HG03103 (cell line): Measurements from ENCODE around the gene IQSEC3.
"Not testable (repeated sequence)": the region's sequence is repeated elsewhere in the genome, so short reads cannot be mapped to it uniquely, and the experiment has no call there.

Source experiments
- ATAC-seq: cut with Tn5 transposase; IDR thresholded peaks from one replicate; pipeline ENCODE4 v1.9.1; 2021; ENCODE audit warnings: low read depth; ENCODE audit not compliant: unreplicated experiment

Gene IQSEC3

GRCh38 chr12:51962-52361 is 14.6 kb upstream of the IQSEC3 start:
- ATAC-seq, result not testable (repeated sequence)

GRCh38 chr12:52902-53734 is 13.4 kb upstream of the IQSEC3 start:
- ATAC-seq, result not testable (repeated sequence)

- ATAC-seq, result no peak
Observed at GRCh38 chr12:53735-54730, 12.5 kb upstream of the IQSEC3 start.

GRCh38 chr12:54750-55535 is 11.6 kb upstream of the IQSEC3 start:
- no peak for ATAC-seq

- no peak for ATAC-seq
Observed at GRCh38 chr12:56683-57346, 9.8 kb upstream of the IQSEC3 start.

- no peak for ATAC-seq
Observed at GRCh38 chr12:57539-57938, 9.0 kb upstream of the IQSEC3 start.

- ATAC-seq, result no peak
Observed at GRCh38 chr12:58832-59231, 7.7 kb upstream of the IQSEC3 start.

GRCh38 chr12:61845-62244 is 4.7 kb upstream of the IQSEC3 start:
- not testable (repeated sequence) for ATAC-seq

- not testable (repeated sequence) for ATAC-seq
Observed at GRCh38 chr12:65491-66063, 990 bp upstream of the IQSEC3 start.

GRCh38 chr12:66782-67504 is 376 bp downstream of the IQSEC3 start:
- ATAC-seq, result not testable (repeated sequence)

- not testable (repeated sequence) for ATAC-seq
Observed at GRCh38 chr12:69677-70076, 3.1 kb downstream of the IQSEC3 start.

GRCh38 chr12:70541-70940 is 4.0 kb downstream of the IQSEC3 start:
- not testable (repeated sequence) for ATAC-seq

- ATAC-seq, result not testable (repeated sequence)
Observed at GRCh38 chr12:72018-72417, 5.5 kb downstream of the IQSEC3 start.

- not testable (repeated sequence) for ATAC-seq
Observed at GRCh38 chr12:74420-75190, 8.0 kb downstream of the IQSEC3 start.

GRCh38 chr12:75541-75940 is 9.0 kb downstream of the IQSEC3 start:
- not testable (repeated sequence) for ATAC-seq

GRCh38 chr12:76102-76501 is 9.5 kb downstream of the IQSEC3 start:
- ATAC-seq, result not testable (repeated sequence)

- not testable (repeated sequence) for ATAC-seq
Observed at GRCh38 chr12:76551-76950, 10.0 kb downstream of the IQSEC3 start.

- not testable (repeated sequence) for ATAC-seq
Observed at GRCh38 chr12:77101-77719, 10.6 kb downstream of the IQSEC3 start.
